ENCODE measurements around the gene FANCC. TPM values are rescaled to one million over a fixed set of nuclear protein-coding genes. Genes with fewer than 3 reads are reported as not detected.

FANCC gene
- total RNA-seq, 4 donors from 2014 or later = 3.4 to 12.2 (median 5.6) TPM

DNA sequence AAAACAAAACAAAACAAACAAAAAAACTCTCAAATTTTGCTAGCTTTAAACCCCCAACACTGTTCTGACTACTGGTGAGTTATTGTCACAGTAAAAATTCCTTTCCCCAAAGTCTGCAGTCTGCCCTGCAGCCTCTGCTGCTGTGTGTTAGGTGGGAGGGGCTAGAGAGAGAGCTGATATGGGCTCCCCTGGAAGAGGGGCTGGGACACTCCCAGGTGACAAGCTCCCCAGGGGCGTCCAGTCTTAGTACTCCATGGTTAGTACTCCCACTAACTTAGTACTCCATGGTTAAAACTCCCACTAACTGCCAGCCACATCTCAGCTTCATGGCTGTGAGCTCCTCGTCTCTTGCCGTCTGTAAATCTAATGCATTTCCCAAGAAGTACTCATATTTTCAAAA, 191.9 kb downstream of the FANCC start:
- TF ChIP-seq, protein P1, sequence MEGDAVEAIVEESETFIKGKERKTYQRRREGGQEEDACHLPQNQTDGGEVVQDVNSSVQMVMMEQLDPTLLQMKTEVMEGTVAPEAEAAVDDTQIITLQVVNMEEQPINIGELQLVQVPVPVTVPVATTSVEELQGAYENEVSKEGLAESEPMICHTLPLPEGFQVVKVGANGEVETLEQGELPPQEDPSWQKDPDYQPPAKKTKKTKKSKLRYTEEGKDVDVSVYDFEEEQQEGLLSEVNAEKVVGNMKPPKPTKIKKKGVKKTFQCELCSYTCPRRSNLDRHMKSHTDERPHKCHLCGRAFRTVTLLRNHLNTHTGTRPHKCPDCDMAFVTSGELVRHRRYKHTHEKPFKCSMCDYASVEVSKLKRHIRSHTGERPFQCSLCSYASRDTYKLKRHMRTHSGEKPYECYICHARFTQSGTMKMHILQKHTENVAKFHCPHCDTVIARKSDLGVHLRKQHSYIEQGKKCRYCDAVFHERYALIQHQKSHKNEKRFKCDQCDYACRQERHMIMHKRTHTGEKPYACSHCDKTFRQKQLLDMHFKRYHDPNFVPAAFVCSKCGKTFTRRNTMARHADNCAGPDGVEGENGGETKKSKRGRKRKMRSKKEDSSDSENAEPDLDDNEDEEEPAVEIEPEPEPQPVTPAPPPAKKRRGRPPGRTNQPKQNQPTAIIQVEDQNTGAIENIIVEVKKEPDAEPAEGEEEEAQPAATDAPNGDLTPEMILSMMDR (IDR thresholded peaks at IDR 0.05; ENCODE audit: low read depth) = no peak

DNA sequence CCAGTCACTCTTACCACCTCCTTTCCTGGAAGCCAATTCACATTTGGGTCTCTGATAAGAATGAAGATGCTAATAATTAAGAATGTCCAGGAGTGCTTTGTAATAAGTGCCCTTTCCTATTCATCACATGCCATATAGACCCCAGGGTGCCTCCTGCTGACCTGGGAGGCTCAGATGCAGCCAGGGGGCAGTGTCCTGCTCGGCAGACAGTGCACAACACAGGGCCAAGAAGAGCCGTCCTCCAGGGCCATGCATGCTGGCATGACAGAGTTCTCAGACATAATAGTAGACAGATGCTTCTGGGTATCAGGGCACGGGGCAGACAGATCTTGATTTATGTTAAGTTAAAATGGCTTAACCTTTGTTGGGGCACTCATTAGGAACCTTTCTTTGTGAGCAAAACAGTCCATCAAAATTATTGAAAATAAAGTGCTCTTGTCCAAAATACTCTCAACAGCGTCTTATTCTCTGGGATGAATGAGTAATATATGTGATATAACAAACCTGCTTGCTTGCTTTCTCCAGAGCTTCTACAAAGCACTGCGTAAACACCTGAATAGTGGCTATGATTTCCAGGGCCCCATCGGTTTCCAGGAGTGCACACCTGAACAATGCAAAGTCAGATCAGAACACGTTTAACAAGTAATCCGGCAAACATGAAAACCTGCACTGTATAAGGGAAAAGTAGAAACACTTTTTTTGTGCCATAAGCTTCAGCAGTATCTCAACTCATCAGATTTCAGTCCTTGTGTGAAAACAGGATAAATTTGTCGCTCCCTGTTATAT, 192.7 kb downstream of the FANCC start:
- TF ChIP-seq, protein P1 (IDR thresholded peaks at IDR 0.05; ENCODE audit: low read depth) = no peak

DNA sequence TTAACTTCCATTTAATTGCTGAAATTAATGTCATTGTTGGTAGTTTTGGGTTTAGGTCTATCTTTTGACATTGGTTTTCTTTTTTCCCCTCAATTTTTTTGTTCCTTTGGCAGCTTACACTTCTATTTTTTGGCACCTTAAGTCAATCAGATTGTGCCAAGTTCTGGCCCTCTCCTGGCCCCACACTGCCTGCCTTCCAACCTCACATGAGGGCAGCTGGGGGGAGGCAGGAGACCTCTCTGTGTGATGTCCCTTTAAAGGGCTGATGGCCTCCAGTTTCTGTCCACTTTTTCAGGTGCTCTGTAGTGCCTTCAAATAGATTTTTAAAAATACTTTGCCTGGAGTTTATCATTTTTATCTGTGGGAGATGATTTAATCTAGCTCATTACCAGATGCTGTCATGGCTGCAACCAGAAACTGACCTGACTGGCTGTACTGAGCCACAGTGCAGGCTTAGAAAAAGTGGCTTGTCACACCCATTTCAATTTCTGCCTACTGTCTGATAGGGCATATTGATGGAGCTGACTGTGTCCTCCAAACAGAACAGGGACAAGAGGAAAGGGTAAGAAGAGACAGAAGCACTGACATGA, 196.6 kb downstream of the FANCC start:
- TF ChIP-seq, protein P1 (IDR thresholded peaks at IDR 0.05; ENCODE audit: low read depth) = no peak

DNA sequence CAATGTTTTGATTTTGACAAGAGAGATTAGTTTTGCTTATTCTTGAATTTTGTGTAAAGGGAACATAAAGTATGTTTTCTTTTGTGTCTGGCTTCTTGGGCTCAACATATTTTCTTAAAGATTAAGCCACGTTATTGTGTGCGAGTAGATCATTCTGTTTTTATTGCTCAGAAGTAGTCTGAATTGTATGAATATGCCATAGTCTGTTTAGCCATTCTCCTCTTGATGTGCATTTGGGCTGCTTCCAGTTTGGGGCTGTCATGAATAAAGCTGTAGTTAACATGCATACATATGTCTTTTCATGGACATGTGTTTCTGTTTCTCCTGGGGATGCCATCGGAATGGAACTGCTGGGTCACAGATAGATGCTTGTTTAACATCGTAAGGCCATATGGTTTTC, 198.9 kb downstream of the FANCC start:
- TF ChIP-seq, protein P1 (IDR thresholded peaks at IDR 0.05; ENCODE audit: low read depth) = no peak

DNA sequence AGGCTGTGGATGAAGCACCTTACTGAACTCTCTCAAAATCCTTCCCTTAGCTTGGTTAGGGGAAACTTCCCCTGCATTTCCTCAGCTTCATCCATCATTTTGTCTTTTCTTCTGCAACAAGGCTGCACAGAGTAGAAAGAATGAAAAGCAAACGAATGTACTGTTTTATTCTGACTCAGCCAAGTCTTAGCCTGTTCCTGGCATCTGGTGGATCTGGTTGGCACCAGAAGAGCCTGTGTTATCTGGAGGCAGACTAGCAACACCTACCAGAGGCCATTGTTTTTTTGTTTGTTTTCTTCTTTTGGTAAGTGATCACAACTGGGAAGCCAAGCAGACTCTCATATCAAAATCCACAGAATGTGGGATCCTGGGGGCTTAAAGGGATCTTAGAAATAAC, 200.7 kb downstream of the FANCC start:
- TF ChIP-seq, protein P1 (IDR thresholded peaks at IDR 0.05; ENCODE audit: low read depth) = no peak

DNA sequence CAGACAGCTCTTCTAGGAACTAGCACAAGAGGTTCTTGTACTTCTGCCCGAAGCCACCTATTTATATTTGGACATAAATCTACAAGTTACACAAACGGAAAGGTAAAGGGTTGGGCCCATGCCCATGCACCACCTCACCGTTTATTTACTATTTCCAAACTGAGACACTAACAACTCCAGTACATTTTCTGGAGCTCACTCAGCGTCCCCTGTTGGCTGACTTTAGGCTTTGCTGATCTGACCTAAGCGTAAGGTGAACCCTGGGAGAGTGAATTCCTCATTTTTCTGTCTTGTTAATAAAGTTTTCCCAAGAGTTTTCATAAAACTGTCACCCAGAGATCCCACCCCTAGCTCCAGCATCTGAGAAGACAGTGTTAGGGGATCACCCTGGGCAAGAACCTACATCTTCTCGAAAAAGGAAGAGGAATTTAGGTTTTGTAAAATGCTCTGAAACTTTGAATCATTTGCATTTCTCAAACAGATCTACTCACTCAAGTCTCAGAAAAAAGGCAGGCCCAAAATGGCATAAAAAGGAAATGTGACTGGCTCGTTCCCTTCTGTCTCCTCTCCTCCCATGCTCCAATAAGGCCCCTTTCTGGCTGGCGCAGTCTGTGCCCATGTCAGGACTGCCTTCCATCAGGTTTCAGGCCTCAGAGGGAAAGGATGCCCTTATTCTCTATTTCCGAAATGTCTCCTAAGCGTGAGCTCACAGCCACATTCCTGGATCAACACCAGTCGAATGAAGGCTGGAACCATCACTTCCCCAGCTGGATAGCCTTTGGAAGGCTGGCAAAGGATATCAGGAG, 201.3 kb downstream of the FANCC start:
- TF ChIP-seq, protein P1 (IDR thresholded peaks at IDR 0.05; ENCODE audit: low read depth) = no peak

DNA sequence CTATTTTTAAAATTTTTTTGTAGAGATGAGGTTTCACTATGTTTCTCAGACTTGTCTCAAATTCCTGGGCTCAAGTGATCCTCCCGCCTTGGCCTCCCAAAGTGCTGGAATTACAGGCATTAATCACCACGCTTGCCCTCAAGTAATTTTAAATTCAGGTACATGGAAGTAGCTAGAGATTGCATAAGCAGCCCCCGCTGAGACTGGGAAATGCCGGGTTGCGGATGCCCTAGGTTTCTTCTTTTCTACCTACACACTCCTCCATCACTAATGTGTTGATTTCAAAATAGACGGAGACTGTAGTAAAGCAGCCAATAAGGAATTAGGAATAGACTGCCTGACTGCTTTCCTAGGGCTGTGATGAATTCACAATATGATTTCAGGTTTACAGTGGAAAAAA, 202.4 kb downstream of the FANCC start:
- TF ChIP-seq, protein P1 (IDR thresholded peaks at IDR 0.05; ENCODE audit: low read depth) = no peak

All from subcutaneous adipose tissue (tissue), 4 donors.